ENCODE data around the gene AGBL4. TPM values are rescaled to one million over a fixed set of nuclear protein-coding genes. Genes with fewer than 3 reads are reported as not detected.

Gene AGBL4
- polyA plus RNA-seq, 1 donor (not counting 4 experiments of a cell fraction or from before 2014, with no cell fraction given), result not detected

- H3K9me1 ChIP-seq (ENCODE audit: control insufficient read depth, extremely low read depth, insufficient read depth, low read length), result no peaks in the 10 kb centered on the region
- no peak overlapping the region for H2AFZ ChIP-seq (ENCODE audit: control insufficient read depth, low read length)
- no peaks in the 10 kb centered on the region for H3K36me3 ChIP-seq (ENCODE audit: control insufficient read depth in 2 of 2, extremely low read depth in 1 of 2, insufficient read depth in 2 of 2, low read length in 2 of 2)
- no peak for DNase-seq (ENCODE audit: low read depth, low spot score)
- no peaks in the 10 kb centered on the region for H4K20me1 ChIP-seq (ENCODE audit: control insufficient read depth, extremely low read depth, insufficient read depth, low read length)
- no peak overlapping the region for H3K9ac ChIP-seq (ENCODE audit: control insufficient read depth, extremely low read depth, insufficient read depth, low read length)
- no peaks in the 10 kb centered on the region for H3K9me3 ChIP-seq (ENCODE audit: control insufficient read depth, low read depth, low read length)
- FAIRE-seq, result no peak
- H3K27me3 ChIP-seq (ENCODE audit: control insufficient read depth, extremely low read depth, insufficient read depth, low read length), result no peaks in the 10 kb centered on the region
- dilution Hi-C loops (cut with MboI; ENCODE audit: extremely low pct_ligation_motif_present, low sequenced_read_pairs), result no loop called here
- H3K27ac ChIP-seq (ENCODE audit: control insufficient read depth, insufficient read depth, low read length), result no peak overlapping the region
- no peaks in the 10 kb centered on the region for H3K79me2 ChIP-seq (ENCODE audit: control insufficient read depth, insufficient read depth, low read length)
- H3K4me3 ChIP-seq (ENCODE audit: control insufficient read depth in 2 of 3, extremely low read depth in 1 of 3, insufficient read depth in 2 of 3, low read depth in 1 of 3, low read length in 3 of 3), result no peak overlapping the region
- H3K4me2 ChIP-seq (ENCODE audit: control insufficient read depth, extremely low read depth, insufficient read depth, low read depth, low read length), result no peak overlapping the region
- H3K4me1 ChIP-seq (ENCODE audit: control insufficient read depth, extremely low read depth, insufficient read depth, low read length), result no peaks in the 10 kb centered on the region
- TF ChIP-seq EZH2 (IDR thresholded peaks at IDR 0.05; ENCODE audit: low read length) (no peak), CTCF (optimal IDR thresholded peaks at IDR 0.05 in 1 of 3, IDR thresholded peaks at IDR 0.05 in 1 of 3, conservative IDR thresholded peaks at IDR 0.05 in 1 of 3; ENCODE audit: extremely low read depth in 1 of 3, insufficient read depth in 2 of 3, low read length in 3 of 3) (no peak)
Observed at GRCh38 chr1:48591181-48591580, 1432.6 kb downstream of the AGBL4 start.

GRCh38 chr1:48588061-48588460 is 1435.7 kb downstream of the AGBL4 start:
- no peaks in the 10 kb centered on the region for H3K27me3 ChIP-seq (ENCODE audit: control insufficient read depth, extremely low read depth, insufficient read depth, low read length)
- no peak overlapping the region for H2AFZ ChIP-seq (ENCODE audit: control insufficient read depth, low read length)
- H3K9me3 ChIP-seq (ENCODE audit: control insufficient read depth, low read depth, low read length), result no peaks in the 10 kb centered on the region
- H3K27ac ChIP-seq (ENCODE audit: control insufficient read depth, insufficient read depth, low read length), result no peak overlapping the region
- H3K4me2 ChIP-seq (ENCODE audit: control insufficient read depth, extremely low read depth, insufficient read depth, low read depth, low read length), result no peak overlapping the region
- no peaks in the 10 kb centered on the region for H3K4me1 ChIP-seq (ENCODE audit: control insufficient read depth, extremely low read depth, insufficient read depth, low read length)
- no peaks in the 10 kb centered on the region for H4K20me1 ChIP-seq (ENCODE audit: control insufficient read depth, extremely low read depth, insufficient read depth, low read length)
- H3K9ac ChIP-seq (ENCODE audit: control insufficient read depth, extremely low read depth, insufficient read depth, low read length), result no peak overlapping the region
- TF ChIP-seq EZH2 (IDR thresholded peaks at IDR 0.05; ENCODE audit: low read length), result no peak
- TF ChIP-seq CTCF (optimal IDR thresholded peaks at IDR 0.05 in 1 of 3, IDR thresholded peaks at IDR 0.05 in 1 of 3, conservative IDR thresholded peaks at IDR 0.05 in 1 of 3; ENCODE audit: extremely low read depth in 1 of 3, insufficient read depth in 2 of 3, low read length in 3 of 3), result no peak
- H3K9me1 ChIP-seq (ENCODE audit: control insufficient read depth, extremely low read depth, insufficient read depth, low read length), result no peaks in the 10 kb centered on the region
- no peak for DNase-seq (ENCODE audit: low read depth, low spot score)
- H3K79me2 ChIP-seq (ENCODE audit: control insufficient read depth, insufficient read depth, low read length), result no peaks in the 10 kb centered on the region
- H3K36me3 ChIP-seq (ENCODE audit: control insufficient read depth in 2 of 2, extremely low read depth in 1 of 2, insufficient read depth in 2 of 2, low read length in 2 of 2), result no peaks in the 10 kb centered on the region
- dilution Hi-C loops (cut with MboI; ENCODE audit: extremely low pct_ligation_motif_present, low sequenced_read_pairs), result no loop called here
- no peak overlapping the region for H3K4me3 ChIP-seq (ENCODE audit: control insufficient read depth in 2 of 3, extremely low read depth in 1 of 3, insufficient read depth in 2 of 3, low read depth in 1 of 3, low read length in 3 of 3)
- FAIRE-seq, result no peak

Data from keratinocyte (primary cell).